HG03196 (cell line): ENCODE results near the gene EMD.
A peak's percentile ranks its signal among the peaks of the same experiment; 100 is the strongest.
"Not testable (repeated sequence)": the region's sequence is repeated elsewhere in the genome, so short reads cannot be mapped to it uniquely, and the experiment has no call there.

Experiments used
- ATAC-seq: cut with Tn5 transposase; IDR thresholded peaks from one replicate; pipeline ENCODE4 v1.9.1; 2021; ENCODE audit not compliant: unreplicated experiment

EMD gene

DNA sequence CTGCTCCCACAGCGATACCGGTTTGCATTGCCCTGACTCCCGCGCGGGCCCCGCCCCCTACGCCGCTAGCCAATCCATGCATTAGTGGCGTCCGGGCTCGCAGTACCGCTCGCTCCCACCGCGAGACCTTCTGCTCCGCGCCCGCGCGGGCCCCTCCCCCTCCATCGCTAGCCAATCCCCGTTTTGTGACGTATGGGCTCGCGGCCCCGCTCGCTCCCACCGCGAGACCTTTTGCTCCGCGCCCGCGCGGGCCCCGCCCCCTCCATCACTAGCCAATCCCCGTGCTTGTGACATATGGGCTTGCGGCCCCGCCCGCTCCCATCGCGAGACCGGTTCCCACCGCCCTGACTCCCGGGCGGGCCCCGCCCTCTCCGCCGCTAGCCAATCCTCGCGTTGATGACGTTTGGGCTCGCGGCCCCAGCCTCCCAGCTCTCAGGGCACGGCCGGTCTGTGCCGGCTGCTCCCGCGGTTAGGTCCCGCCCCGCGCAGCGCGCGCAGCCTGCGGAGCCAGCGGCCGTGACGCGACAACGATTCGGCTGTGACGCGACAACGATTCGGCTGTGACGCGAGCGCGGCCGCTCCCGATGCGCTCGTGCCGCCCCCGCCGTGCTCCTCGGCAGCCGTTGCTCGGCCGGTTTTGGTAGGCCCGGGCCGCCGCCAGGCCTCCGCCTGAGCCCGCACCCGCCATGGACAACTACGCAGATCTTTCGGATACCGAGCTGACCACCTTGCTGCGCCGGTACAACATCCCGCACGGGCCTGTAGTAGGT, at the start of gene EMD:
TSS of gene EMD (plus strand) at position 497 of the 770 bp plus-strand sequence. CDS start at position 687, 190 bp downstream.
- peak; percentile 75 for ATAC-seq

DNA sequence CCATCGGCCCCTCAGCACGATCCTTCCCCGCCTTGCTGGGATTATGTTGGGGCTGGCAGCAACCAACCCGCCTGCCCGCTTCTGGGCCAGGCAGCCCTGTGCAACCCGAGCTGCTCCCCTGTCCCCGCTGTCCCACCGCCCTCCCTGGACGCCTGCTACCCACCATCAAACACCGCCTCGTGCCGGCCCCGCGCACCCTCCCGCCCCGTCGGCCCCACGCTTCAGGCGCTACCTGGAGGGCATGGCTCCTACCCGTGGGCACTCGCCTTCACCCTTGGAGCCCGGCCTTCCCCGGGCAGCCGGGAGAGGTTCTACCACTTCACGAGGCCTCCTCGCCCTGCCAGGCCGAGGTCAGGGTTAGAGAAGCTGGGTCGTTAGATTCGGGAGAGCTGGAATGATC, 46.5 kb upstream of the EMD start:
- no peak for ATAC-seq

DNA sequence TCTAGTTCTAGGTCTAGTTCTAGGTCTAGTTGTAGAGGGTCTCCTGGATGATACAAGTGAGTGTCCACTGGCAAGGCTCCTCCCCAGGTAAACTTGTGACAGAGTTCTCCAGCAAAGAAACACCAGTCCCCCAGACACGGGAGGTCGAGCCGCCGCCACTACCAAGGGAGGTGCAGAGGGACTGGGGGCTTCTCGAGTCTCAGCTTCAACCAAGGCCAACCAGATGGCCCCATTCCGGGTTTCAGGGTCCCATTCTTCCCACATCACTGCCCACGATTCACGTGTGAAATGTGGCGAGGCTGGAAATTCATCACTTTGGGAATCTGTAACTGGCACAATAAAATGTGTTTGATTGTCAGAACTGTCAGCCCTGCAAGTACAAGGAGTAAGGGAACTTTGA, 46.0 kb upstream of the EMD start:
- no peak for ATAC-seq

GRCh38 chrX:154333837-154334271, 45.2 kb upstream of the EMD start:
- no peak for ATAC-seq

GRCh38 chrX:154334496-154334895, 44.6 kb upstream of the EMD start:
- no peak for ATAC-seq

DNA sequence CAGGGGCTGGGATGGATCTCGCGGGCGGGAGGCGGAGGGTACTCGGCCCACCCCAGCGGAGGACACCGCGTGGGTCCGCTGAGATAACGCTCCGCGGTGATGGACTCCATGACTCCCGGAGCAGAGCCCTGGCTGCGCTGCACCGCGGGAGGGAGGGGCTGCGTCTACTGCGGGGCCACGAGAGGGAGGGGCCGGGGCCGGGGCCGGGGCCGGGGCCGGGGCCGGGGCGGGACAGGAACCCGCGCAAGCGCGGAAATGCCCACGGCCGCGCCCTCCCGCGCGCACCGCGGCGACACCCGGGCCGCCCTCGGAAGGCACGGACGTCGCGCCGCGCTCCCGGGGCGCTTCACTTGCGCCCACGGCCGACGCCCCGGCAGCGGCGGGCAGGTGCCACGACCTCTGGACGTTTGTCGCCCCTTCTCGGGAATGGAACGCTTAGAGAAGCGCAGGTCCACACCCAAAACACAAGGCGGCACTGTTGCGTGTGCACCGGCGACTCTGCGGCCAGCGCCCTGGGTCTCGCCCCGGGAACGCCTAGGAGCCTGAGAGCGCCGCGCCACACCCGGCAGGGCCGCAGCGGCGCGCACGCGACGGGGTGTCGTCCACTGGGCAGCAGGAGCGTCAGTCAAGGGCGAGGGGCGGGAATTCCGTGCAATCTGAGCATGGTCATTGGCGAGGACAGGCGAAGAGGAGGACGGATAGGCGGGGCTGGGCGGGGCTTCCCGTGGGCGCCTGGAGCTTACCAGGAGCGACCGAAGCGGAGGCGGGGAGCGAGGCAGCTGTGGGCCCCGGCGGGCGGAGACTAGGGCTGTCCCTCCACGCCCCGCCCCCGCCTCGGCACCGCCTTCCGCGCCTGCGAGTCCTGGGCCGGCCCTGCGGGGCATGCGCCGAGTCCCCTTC, 37.4 kb upstream of the EMD start:
- ATAC-seq = peak; percentile 65

GRCh38 chrX:154343063-154343462, 36.0 kb upstream of the EMD start:
- not testable (repeated sequence) for ATAC-seq

DNA sequence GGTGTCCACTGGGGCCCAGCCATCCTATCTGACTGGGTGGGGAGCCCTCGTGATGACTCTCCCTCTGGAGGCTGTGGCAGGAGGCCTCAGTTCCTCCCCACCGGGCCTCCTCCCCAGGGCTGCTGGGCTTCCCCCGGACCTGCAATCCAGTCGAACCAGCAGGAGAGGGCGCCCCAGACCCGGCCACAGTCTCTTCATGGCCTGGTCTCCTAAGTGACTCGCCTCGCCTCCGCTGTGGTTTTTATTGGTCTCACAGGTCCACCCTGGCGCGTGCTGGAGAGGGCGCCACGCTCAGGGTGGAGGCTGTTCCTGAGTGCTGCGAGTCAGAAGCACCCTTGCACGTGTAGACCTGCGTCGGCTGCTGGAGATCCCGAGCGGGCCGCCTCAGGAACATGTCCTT, 35.5 kb upstream of the EMD start:
- ATAC-seq = not testable (repeated sequence)

DNA sequence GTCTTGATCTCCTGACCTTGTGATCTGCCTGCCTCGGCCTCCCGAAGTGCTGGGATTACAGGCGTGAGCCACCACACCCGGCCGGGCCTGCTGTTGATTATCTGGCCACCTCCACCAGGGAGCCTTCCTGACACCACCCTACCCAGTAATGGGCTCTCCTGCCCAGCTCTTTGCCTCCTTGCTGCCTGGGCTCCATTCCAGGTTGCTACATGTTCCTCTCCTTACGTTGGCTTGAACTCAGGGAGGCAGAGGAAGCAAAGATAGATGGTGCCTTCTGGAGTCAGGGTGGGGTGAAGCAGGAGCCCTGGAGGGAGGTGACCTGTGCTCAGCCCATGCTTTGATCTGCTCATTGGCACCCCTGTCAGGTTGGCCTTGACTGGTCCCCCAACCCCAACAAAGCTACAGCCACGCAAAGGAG, 31.0 kb upstream of the EMD start:
- ATAC-seq = no peak

DNA sequence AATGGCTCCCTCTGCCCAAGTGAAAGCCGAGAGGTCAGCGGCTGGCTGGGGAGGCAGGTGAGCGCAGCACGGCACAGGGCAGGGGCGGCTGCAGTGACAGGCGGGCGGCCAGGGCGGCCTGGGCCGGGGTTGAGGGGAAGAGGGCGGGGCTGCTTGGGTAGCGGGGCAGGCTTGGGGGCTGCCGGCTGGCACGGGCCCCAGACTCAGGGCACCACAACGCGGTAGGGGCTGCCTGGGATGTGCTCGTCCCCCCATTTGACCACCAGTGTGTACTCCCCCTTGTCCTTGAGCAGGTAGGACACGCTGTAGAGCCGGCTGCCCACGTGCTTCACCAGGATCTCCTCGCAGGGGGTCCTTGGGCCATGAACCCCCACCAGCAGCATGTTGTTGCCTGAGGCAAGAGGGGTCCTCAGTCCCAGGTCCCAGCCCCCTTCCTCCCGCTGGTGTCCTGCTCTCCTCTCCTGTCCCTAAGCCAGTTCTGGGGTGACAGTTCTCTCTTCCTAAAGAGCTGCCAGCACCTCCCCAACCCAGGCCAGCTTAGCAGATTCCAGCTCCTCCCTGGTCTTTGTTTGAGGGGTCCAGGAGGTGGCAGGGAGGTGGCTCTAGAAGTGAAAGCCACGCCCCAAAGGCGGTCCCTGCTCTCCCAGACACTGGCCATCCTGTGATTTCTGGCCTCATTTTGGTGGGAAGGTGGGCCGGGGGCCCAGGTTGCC, 30.3 kb upstream of the EMD start:
- no peak for ATAC-seq

GRCh38 chrX:154349359-154349935, 29.6 kb upstream of the EMD start:
- ATAC-seq = no peak

GRCh38 chrX:154349979-154350378, 29.1 kb upstream of the EMD start:
- no peak for ATAC-seq

- no peak for ATAC-seq
Observed at GRCh38 chrX:154350429-154351182, 28.5 kb upstream of the EMD start.

- no peak for ATAC-seq
Observed at GRCh38 chrX:154351183-154352011, 27.7 kb upstream of the EMD start.

GRCh38 chrX:154352012-154352401, 27.1 kb upstream of the EMD start:
- ATAC-seq = no peak

GRCh38 chrX:154352466-154352865, 26.6 kb upstream of the EMD start:
- ATAC-seq = no peak

- no peak for ATAC-seq
Observed at GRCh38 chrX:154353172-154353843, 25.8 kb upstream of the EMD start.

DNA sequence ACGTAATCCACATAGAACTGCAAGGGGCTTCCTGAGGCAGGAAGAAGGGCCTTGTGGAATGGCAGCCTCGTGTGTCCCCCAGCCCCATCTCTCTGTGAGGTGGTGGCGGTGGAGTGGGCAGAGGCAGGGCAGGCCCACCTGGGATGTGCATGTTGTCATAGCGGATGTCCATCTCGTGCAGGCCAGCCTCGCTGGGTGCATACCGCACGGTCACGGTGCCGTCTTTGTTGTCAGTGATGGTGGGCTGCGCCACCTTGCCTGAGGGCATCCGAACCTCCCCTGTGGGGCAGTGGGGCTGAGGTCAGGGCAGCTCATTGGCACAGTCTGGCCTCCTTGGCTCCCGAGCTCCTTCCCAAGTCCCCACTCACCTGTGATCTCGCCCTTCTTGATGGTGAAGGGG, 25.1 kb upstream of the EMD start:
- no peak for ATAC-seq

DNA sequence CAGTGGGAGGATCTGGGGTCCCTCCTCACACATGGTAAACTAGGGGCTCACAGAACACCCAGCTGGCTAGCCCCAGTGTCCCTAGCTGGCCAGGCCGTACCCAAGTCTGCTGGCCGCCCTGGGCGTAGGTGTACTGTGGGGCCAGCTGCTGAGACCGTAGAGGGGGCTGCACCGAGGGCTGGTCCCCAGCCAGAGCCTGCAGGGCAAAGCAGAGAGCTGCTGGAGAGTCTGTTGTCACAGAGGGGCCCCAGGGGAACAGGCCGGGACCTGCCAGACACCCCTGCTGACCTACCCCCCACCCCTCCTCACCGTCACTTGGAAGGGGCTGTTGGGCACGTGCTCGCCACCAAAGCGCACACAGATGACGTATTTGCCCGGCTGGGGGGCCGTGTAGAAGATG, 24.6 kb upstream of the EMD start:
- no peak for ATAC-seq
